SH-SY5Y (cell line): ENCODE measurements around the gene BTBD9.

Source experiments
- GATA2 ChIP-seq: IDR thresholded peaks from 2 replicates; pipeline ENCODE4 v1.6.1; 2011; ENCODE audit warnings: mild to moderate bottlenecking, low read depth, low read length
- GATA3 ChIP-seq: IDR thresholded peaks from 2 replicates; pipeline ENCODE4 v1.6.1; 2011; ENCODE audit warnings: low read depth, mild to moderate bottlenecking, low read length, moderate library complexity

GRCh38 chr6:38387461-38387860, 252.3 kb downstream of the BTBD9 start:
- TF ChIP-seq GATA2 (no peak), GATA3 (no peak)
